Endothelial cell of umbilical vein (primary cell): Measurements from ENCODE around the gene MRPS16. TPM values are rescaled to one million over a fixed set of nuclear protein-coding genes. Genes with fewer than 3 reads are reported as not detected.

Experiments
- BruUV-seq: library from RNA; stranded (reverse); fragments of 400-500 nt; replicated peaks from 2 replicates; lab custom pipeline; 2021; lab: Mats Ljungman, UMichigan
- CTCF ChIA-PET: fragments of 300-600, 350-600 bp; sonication (Branson Sonifier 250); formaldehyde crosslinking; loops from one replicate; lab custom pipeline; 2021; ENCODE audit warnings: antibody characterized with exemption, inconsistent platforms; lab: Charles Lee
- POLR2A ChIA-PET: fragments of 300-600, 350-600 bp; sonication (Branson Sonifier 250); formaldehyde crosslinking; loops from one replicate; lab custom pipeline; 2021; ENCODE audit warnings: antibody characterized with exemption, inconsistent platforms; lab: Charles Lee
- DNase-seq: peaks from one replicate; pipeline ENCODE4 v3.0.0-alpha.2; 2011; ENCODE audit warnings: low read depth, low spot score
- FAIRE-seq: peaks from 2 replicates; lab custom pipeline; 2011; peaks lifted over from hg19 to GRCh38; lab: Jason Lieb, UNC
- H2AFZ ChIP-seq: 2 replicates; pipeline ENCODE4 v1.6.0; 2012; ENCODE audit warnings: low read depth, low read length, control low read depth, inconsistent platforms
- H3K27ac ChIP-seq: 2 replicates; pipeline ENCODE4 v1.5.1; 2011; ENCODE audit warnings: low read depth, mild to moderate bottlenecking, control low read depth, low read length, moderate library complexity; ENCODE audit not compliant: insufficient read depth
- H3K27me3 ChIP-seq, 2 experiments: 2 replicates each; pipeline versions ENCODE4 v1.6.0 to v1.6.1; 2011; ENCODE audit warnings: low read length in 2 of 2, mixed read lengths in 1 of 2; ENCODE audit not compliant: control insufficient read depth in 2 of 2, insufficient read depth in 2 of 2
- H3K36me3 ChIP-seq, 2 experiments: 2 replicates in 1 of 2; 3 replicates in 1 of 2; pipeline ENCODE4 v1.5.1; 2011; ENCODE audit warnings: low read length in 2 of 2, mild to moderate bottlenecking in 1 of 2, moderate library complexity in 1 of 2; ENCODE audit not compliant: control insufficient read depth in 2 of 2, insufficient read depth in 2 of 2; ENCODE audit errors: extremely low read depth in 1 of 2
- H3K4me1 ChIP-seq: 3 replicates; pipeline ENCODE4 v1.5.1; 2011; ENCODE audit warnings: mild to moderate bottlenecking, low read length; ENCODE audit not compliant: control insufficient read depth, insufficient read depth; ENCODE audit errors: extremely low read depth
- H3K4me2 ChIP-seq: 2 replicates; pipeline ENCODE4 v1.6.1; 2011; ENCODE audit warnings: low read length, control low read depth, mixed read lengths; ENCODE audit not compliant: insufficient read depth
- H3K4me3 ChIP-seq, 3 experiments: fragments of 200-600 bp in 1 of 3; sonication (generic), shearing (Covaris generic) in 1 of 3; replicated peaks in 1 of 3; 2 replicates each; pipeline ENCODE4 v1.5.1; 2011 to 2016; ENCODE audit warnings: control low read depth in 3 of 3, low read length in 3 of 3, mild to moderate bottlenecking in 2 of 3, inconsistent platforms in 1 of 3, low read depth in 1 of 3, moderate library complexity in 1 of 3; ENCODE audit not compliant: insufficient read depth in 1 of 3
- H3K79me2 ChIP-seq: 2 replicates; pipeline ENCODE4 v1.6.0; 2012; ENCODE audit warnings: low read length, inconsistent platforms; ENCODE audit not compliant: control insufficient read depth, insufficient read depth
- H3K9ac ChIP-seq: replicated peaks from 2 replicates; pipeline ENCODE3; 2011; ENCODE audit warnings: low read length, control low read depth; ENCODE audit not compliant: insufficient read depth; ENCODE audit errors: extremely low read depth
- H3K9me1 ChIP-seq: replicated peaks from 3 replicates; pipeline ENCODE4 v1.6.0; 2011; ENCODE audit warnings: mild to moderate bottlenecking, low read length; ENCODE audit not compliant: control insufficient read depth, insufficient read depth; ENCODE audit errors: extremely low read depth
- H3K9me3 ChIP-seq: replicated peaks from 2 replicates; pipeline ENCODE4 v1.5.1; 2012; ENCODE audit warnings: low read length, inconsistent platforms; ENCODE audit not compliant: control insufficient read depth, insufficient read depth
- H4K20me1 ChIP-seq: replicated peaks from 2 replicates; pipeline ENCODE3; 2011; ENCODE audit warnings: mild to moderate bottlenecking, low read length; ENCODE audit not compliant: control insufficient read depth, insufficient read depth; ENCODE audit errors: extremely low read depth
- CTCF ChIP-seq, 2 donors: IDR thresholded peaks; 1 replicate in 1 of 2; 2 replicates in 1 of 2; pipeline ENCODE4 v1.5.1; 2011; ENCODE audit warnings: low read length in 2 of 2, mild to moderate bottlenecking in 2 of 2, moderate library complexity in 2 of 2, control low read depth in 1 of 2, inconsistent platforms in 1 of 2, low read depth in 1 of 2; ENCODE audit not compliant: insufficient read depth in 1 of 2; ENCODE audit errors: extremely low read depth in 1 of 2
- EZH2 ChIP-seq: IDR thresholded peaks from 2 replicates; pipeline ENCODE4 v1.6.1; 2012; ENCODE audit warnings: borderline replicate concordance, low read depth, mild to moderate bottlenecking, moderate library complexity, low read length, inconsistent platforms; ENCODE audit not compliant: severe bottlenecking
- FOS ChIP-seq: IDR thresholded peaks from 2 replicates; pipeline ENCODE4 v1.6.1; 2011; ENCODE audit warnings: mild to moderate bottlenecking, low read length, moderate library complexity, borderline replicate concordance; ENCODE audit not compliant: insufficient read depth
- GATA2 ChIP-seq: IDR thresholded peaks from 2 replicates; pipeline ENCODE4 v1.7.0; 2011; ENCODE audit warnings: low read depth, mild to moderate bottlenecking, moderate library complexity, mixed read lengths, low read length; ENCODE audit not compliant: insufficient read length, insufficient read depth
- JUN ChIP-seq: IDR thresholded peaks from 2 replicates; pipeline ENCODE4 v1.6.1; 2011; ENCODE audit warnings: borderline replicate concordance, low read depth; ENCODE audit not compliant: insufficient read length, insufficient read depth
- MYC ChIP-seq: IDR thresholded peaks from one replicate; pipeline ENCODE4 v1.6.1; 2011; ENCODE audit warnings: mild to moderate bottlenecking, low read depth, low read length
- POLR2A ChIP-seq: IDR thresholded peaks from 2 replicates; pipeline ENCODE4 v1.6.1; 2012; ENCODE audit warnings: low read depth, mild to moderate bottlenecking, control low read depth, low read length
- POLR2AphosphoS5 ChIP-seq: IDR thresholded peaks from 2 replicates; pipeline ENCODE4 v1.6.1; 2012; ENCODE audit warnings: low read depth, mild to moderate bottlenecking, control low read depth, low read length, moderate library complexity; ENCODE audit not compliant: insufficient read depth
- dilution Hi-C: fragments of 300-500 bp; cut with MboI; formaldehyde crosslinking; loops from one replicate; pipeline ENCODE4 v1.15.0; 2019; ENCODE audit warnings: low sequenced_read_pairs; ENCODE audit not compliant: extremely low pct_ligation_motif_present
- intact Hi-C: fragments of 100-400 bp; cut with micrococcal nuclease; formaldehyde crosslinking; loops from one replicate; pipeline ENCODE4 v1.10.0; 2022
- polyA plus RNA-seq, 4 experiments: library from polyadenylated mRNA; depleted of rRNA in 3 of 4; stranded (reverse) in 3 of 4; unstranded in 1 of 4; fragments of >200 nt; gene quantifications; 2 replicates each; pipeline versions ENCODE4 v1.2.1 to v1.2.3, GENCODE V29; 2011 to 2012; ENCODE audit warnings: missing spikeins in 1 of 4
- total RNA-seq: library from RNA; stranded (reverse); gene quantifications from 2 replicates; pipeline ENCODE4 v1.2.3, GENCODE V29; 2021
- TF ChIP-seq, protein P1 (sequence below): IDR thresholded peaks from 2 replicates; pipeline ENCODE4 v1.6.1; 2011; ENCODE audit not compliant: insufficient read depth, insufficient read length

Gene MRPS16
- total and polyA plus RNA-seq, 2 donors (not counting 3 experiments of a cell fraction or from before 2014, with no cell fraction given): 86.0 to 161 TPM

DNA sequence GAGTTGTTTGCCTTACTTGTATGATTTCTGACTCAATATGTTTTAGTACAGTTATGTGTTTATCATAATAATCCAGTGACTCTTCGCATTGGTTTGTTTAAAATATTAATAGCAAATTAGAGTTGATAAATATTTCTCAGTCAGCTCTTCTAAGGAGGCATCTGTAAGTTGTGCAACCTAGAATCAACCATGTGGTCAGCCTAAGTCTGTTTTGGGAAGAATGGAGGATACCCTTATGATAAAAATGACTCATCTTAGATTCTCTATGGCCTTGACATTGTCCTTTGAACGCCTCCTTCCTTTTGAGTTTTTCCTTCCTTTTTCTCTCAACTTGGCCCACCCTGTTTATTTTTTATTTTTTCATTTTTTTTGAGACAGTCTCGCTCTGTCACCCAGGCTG is 24.2 kb downstream of the MRPS16 start:
- BruUV-seq: no TSS peak
- Histone ChIP-seq H3K79me2 (no peaks in the 10 kb centered on the region), H3K9ac (no peak overlapping the region), H3K9me1 (no peaks in the 10 kb centered on the region), H3K9me3 (no peaks in the 10 kb centered on the region), H3K4me1 (no peaks in the 10 kb centered on the region), H3K36me3 (peaks cover 2 to 9% of the 10 kb centered on the region in 2 experiments), H3K4me2 (no peak overlapping the region), H3K27me3 (no peaks in the 10 kb centered on the region), H2AFZ (no peak overlapping the region), H3K27ac (no peak overlapping the region), H3K4me3 (no peak overlapping the region), H4K20me1 (no peaks in the 10 kb centered on the region)
- no peak for DNase-seq
- POLR2A ChIA-PET: no interaction called here
- TF ChIP-seq GATA2: no peak
- TF ChIP-seq EZH2: no peak
- TF ChIP-seq POLR2AphosphoS5: no peak
- no peak for TF ChIP-seq MYC
- no peak for TF ChIP-seq POLR2A
- no peak for TF ChIP-seq JUN
- TF ChIP-seq CTCF (IDR thresholded peaks at IDR 0.05; ENCODE audit: extremely low read depth in 1 of 2, insufficient read depth in 1 of 2, low read depth in 1 of 2, low read length in 2 of 2): no peak
- TF ChIP-seq, protein P1, sequence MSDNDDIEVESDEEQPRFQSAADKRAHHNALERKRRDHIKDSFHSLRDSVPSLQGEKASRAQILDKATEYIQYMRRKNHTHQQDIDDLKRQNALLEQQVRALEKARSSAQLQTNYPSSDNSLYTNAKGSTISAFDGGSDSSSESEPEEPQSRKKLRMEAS: no peak
- TF ChIP-seq FOS: no peak
- CTCF ChIA-PET: no interaction called here
- dilution Hi-C loops (no loop called here), intact Hi-C loops (no loop called here)
- no peak for FAIRE-seq
